Measurements from ENCODE around the gene NPIPA2. TPM values are rescaled to one million over a fixed set of nuclear protein-coding genes. Genes with fewer than 3 reads are reported as not detected.
"Not testable (repeated sequence)": the region's sequence is repeated elsewhere in the genome, so short reads cannot be mapped to it uniquely, and the experiment has no call there.

Gene NPIPA2
- total RNA-seq: 1 to 10 TPM; 1.7 to 2.7 TPM
- 1 to 10 TPM in 1 of 2 donors, under 1 TPM in 1; 0.68 to 3.0 TPM for polyA plus RNA-seq
- long read RNA-seq, donor 1: 0 reads
- long read RNA-seq, donor 2: 0 reads
- long read RNA-seq, donor 3: 0 reads
- long read RNA-seq, donor 4: 0 reads
- long read RNA-seq, donor 5: 0 reads

DNA sequence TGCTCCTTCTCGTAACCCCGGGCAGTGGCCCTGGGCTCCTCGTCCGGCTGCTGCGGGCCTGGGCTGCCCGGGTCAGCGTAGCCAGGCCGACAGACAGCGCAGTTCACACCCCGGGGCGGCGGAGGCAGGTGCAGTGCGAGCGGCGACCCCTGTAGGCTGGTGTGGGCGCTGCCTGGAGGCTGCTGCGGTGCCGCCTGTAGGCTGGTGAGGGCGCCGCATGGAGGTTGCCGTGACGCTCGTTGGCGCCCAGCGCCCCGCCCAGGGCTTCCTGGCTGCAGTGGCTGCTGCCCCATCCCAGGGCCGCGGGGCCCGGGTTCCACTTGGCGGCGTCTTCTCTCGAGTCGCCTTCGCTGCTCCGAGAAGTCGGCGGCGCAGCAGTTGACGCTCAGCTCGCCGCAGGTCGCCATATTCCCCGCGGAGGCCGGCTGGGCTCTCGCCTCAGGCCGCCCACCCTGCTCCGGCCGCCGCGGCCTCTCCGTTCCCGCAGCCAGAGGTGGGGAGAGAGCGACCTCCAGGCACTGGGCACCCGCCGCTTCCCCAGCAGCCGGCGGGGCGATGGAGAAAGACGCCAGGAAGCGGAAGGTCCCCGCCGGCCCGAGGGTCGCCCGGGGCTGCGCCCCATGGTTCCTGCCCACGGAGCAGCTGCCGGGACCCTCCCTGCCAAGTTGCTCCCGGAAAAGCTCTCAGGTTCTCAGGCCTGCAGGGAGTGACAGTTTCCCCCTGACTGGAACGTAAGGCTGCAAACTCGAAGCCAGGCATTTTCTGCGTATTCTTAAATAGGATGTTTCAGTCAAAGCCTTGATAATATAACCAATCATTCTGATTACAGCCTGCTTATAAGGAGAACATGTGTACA, at the start of gene NPIPA2:
Gene NPIPA2, plus strand, starts transcription at position 261 of the 856 bp plus-strand sequence. CDS start 5,533 bp downstream, outside the sequence.
- DNase-seq; H3K36me3 ChIP-seq (ENCODE audit: control insufficient read depth in 4 of 4, insufficient read depth in 4 of 4, low read length in 4 of 4); H3K4me1 ChIP-seq (ENCODE audit: control insufficient read depth in 5 of 5, insufficient read depth in 5 of 5, low read length in 5 of 5); H3K27me3 ChIP-seq (ENCODE audit: control insufficient read depth in 3 of 3, insufficient read depth in 3 of 3, low read length in 2 of 3); H3K9ac ChIP-seq (ENCODE audit: insufficient read depth in 1 of 2, low read length in 2 of 2); H3K4me3 ChIP-seq; H3K27ac ChIP-seq (ENCODE audit: low read depth in 1 of 2, low read length in 1 of 2); H3K9me3 ChIP-seq (ENCODE audit: control insufficient read depth in 4 of 4, insufficient read depth in 3 of 4, low read length in 3 of 4): not testable (repeated sequence)
- peak; percentile 98 for ATAC-seq (ENCODE audit: insufficient read depth, low FRiP score)
- no CpG with 5 or more reads among the region's 73 CpGs for WGBS, 2 donors

DNA sequence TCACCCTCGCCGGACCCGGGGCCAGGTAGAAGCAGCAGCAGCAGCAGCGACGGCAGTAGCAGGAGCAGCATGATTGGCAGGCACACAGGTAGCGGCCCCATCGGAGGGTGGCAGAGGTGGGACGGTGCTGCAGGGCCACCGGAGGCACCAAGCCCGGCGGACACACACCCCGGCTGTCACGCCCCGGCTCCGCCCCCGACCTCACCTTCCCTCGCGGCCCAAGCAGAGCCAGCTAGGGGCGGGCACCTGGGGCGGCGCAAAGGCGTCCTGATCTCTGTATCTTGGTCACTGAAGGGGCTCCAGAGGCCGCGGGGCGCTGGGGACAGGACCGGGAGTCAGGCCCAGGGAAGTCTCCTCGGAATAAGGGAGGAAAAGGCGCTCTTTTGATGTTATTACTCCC, 48.2 kb upstream of the NPIPA2 start, which contains the start of gene PLA2G10:
Gene PLA2G10, minus strand, starts transcription at position 180 of the 400 bp plus-strand sequence. Its CDS starts 79 bp downstream, at position 101.
- not testable (repeated sequence) for H3K4me3 ChIP-seq; H3K4me1 ChIP-seq (ENCODE audit: control insufficient read depth in 5 of 5, insufficient read depth in 5 of 5, low read length in 5 of 5); ATAC-seq (ENCODE audit: insufficient read depth, low FRiP score); H3K27me3 ChIP-seq (ENCODE audit: control insufficient read depth in 3 of 3, insufficient read depth in 3 of 3, low read length in 2 of 3); H3K36me3 ChIP-seq (ENCODE audit: control insufficient read depth in 4 of 4, insufficient read depth in 4 of 4, low read length in 4 of 4); DNase-seq; H3K9me3 ChIP-seq (ENCODE audit: control insufficient read depth in 4 of 4, insufficient read depth in 3 of 4, low read length in 3 of 4); H3K27ac ChIP-seq (ENCODE audit: low read depth in 1 of 2, low read length in 1 of 2); H3K9ac ChIP-seq (ENCODE audit: insufficient read depth in 1 of 2, low read length in 2 of 2)
- no CpG with 5 or more reads among the region's 28 CpGs for WGBS, 2 donors

DNA sequence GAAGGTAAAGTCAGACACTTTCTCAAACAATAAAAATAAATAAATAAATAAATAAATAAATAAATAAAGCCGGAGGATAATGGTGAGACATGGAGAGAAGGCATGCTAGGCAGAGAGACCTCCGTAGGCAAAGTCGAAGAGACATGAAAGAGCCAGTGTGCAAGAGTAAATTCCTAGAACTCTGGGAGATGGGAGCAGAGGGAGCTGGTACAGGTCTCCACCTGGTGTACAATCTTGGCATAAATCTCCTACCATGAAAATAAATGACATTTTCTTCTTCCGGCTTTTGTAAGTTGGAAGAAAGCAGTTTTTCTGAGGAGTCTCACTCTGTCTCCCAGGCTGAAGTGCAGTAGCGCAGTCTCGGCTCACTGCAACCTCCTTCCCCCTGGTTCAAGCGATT, 40.5 kb upstream of the NPIPA2 start:
- DNase-seq; ATAC-seq (ENCODE audit: insufficient read depth, low FRiP score); H3K36me3 ChIP-seq (ENCODE audit: control insufficient read depth in 4 of 4, insufficient read depth in 4 of 4, low read length in 4 of 4); H3K4me3 ChIP-seq; H3K27me3 ChIP-seq (ENCODE audit: control insufficient read depth in 3 of 3, insufficient read depth in 3 of 3, low read length in 2 of 3); H3K4me1 ChIP-seq (ENCODE audit: control insufficient read depth in 5 of 5, insufficient read depth in 5 of 5, low read length in 5 of 5); H3K9ac ChIP-seq (ENCODE audit: insufficient read depth in 1 of 2, low read length in 2 of 2); H3K9me3 ChIP-seq (ENCODE audit: control insufficient read depth in 4 of 4, insufficient read depth in 3 of 4, low read length in 3 of 4); H3K27ac ChIP-seq (ENCODE audit: low read depth in 1 of 2, low read length in 1 of 2): not testable (repeated sequence)
- WGBS, 2 donors: 45 to 71% methylated on average over 2 of the region's 7 CpGs

DNA sequence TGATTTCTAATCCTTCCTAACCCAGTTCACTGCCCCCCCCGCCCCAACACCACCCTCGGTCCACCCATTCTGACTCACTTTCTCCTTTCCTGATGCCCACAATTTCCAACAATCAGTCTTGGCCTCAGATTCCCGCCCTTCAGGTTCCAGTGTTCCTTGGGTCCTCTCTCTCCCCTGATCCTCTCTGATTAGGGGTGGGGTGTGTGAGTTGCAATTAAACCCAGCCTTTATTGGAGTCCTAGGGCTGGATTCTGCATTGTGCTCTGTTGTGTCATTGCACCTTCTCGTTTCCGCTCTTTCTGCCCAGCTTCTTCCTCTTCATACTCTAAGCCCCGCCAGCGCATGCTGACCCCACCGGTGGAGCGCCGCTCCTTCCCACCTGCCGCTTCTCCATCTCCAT, 39.7 kb upstream of the NPIPA2 start:
- WGBS, 2 donors: no CpG with 5 or more reads among the region's 11 CpGs
- not testable (repeated sequence) for H3K4me3 ChIP-seq; H3K4me1 ChIP-seq (ENCODE audit: control insufficient read depth in 5 of 5, insufficient read depth in 5 of 5, low read length in 5 of 5); H3K9me3 ChIP-seq (ENCODE audit: control insufficient read depth in 4 of 4, insufficient read depth in 3 of 4, low read length in 3 of 4); H3K36me3 ChIP-seq (ENCODE audit: control insufficient read depth in 4 of 4, insufficient read depth in 4 of 4, low read length in 4 of 4); DNase-seq; ATAC-seq (ENCODE audit: insufficient read depth, low FRiP score); H3K27me3 ChIP-seq (ENCODE audit: control insufficient read depth in 3 of 3, insufficient read depth in 3 of 3, low read length in 2 of 3); H3K9ac ChIP-seq (ENCODE audit: insufficient read depth in 1 of 2, low read length in 2 of 2); H3K27ac ChIP-seq (ENCODE audit: low read depth in 1 of 2, low read length in 1 of 2)

DNA sequence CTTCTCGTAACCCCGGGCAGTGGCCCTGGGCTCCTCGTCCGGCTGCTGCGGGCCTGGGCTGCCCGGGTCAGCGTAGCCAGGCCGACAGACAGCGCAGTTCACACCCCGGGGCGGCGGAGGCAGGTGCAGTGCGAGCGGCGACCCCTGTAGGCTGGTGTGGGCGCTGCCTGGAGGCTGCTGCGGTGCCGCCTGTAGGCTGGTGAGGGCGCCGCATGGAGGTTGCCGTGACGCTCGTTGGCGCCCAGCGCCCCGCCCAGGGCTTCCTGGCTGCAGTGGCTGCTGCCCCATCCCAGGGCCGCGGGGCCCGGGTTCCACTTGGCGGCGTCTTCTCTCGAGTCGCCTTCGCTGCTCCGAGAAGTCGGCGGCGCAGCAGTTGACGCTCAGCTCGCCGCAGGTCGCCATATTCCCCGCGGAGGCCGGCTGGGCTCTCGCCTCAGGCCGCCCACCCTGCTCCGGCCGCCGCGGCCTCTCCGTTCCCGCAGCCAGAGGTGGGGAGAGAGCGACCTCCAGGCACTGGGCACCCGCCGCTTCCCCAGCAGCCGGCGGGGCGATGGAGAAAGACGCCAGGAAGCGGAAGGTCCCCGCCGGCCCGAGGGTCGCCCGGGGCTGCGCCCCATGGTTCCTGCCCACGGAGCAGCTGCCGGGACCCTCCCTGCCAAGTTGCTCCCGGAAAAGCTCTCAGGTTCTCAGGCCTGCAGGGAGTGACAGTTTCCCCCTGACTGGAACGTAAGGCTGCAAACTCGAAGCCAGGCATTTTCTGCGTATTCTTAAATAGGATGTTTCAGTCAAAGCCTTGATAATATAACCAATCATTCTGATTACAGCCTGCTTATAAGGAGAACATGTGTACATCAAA, 38.9 kb upstream of the NPIPA2 start, which contains the start of gene NPIPA3:
Gene NPIPA3, plus strand, starts transcription at position 256 of the 856 bp plus-strand sequence. CDS start 5,533 bp downstream, outside the sequence.
- DNase-seq; H3K9me3 ChIP-seq (ENCODE audit: control insufficient read depth in 4 of 4, insufficient read depth in 3 of 4, low read length in 3 of 4); H3K27ac ChIP-seq (ENCODE audit: low read depth in 1 of 2, low read length in 1 of 2); H3K4me3 ChIP-seq; H3K4me1 ChIP-seq (ENCODE audit: control insufficient read depth in 5 of 5, insufficient read depth in 5 of 5, low read length in 5 of 5); H3K36me3 ChIP-seq (ENCODE audit: control insufficient read depth in 4 of 4, insufficient read depth in 4 of 4, low read length in 4 of 4); H3K9ac ChIP-seq (ENCODE audit: insufficient read depth in 1 of 2, low read length in 2 of 2); H3K27me3 ChIP-seq (ENCODE audit: control insufficient read depth in 3 of 3, insufficient read depth in 3 of 3, low read length in 2 of 3): not testable (repeated sequence)
- no CpG with 5 or more reads among the region's 73 CpGs for WGBS, 2 donors
- peak; percentile 99 for ATAC-seq (ENCODE audit: insufficient read depth, low FRiP score)

DNA sequence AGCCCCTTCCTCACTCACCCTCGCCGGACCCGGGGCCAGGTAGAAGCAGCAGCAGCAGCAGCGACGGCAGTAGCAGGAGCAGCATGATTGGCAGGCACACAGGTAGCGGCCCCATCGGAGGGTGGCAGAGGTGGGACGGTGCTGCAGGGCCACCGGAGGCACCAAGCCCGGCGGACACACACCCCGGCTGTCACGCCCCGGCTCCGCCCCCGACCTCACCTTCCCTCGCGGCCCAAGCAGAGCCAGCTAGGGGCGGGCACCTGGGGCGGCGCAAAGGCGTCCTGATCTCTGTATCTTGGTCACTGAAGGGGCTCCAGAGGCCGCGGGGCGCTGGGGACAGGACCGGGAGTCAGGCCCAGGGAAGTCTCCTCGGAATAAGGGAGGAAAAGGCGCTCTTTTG, 9.1 kb upstream of the NPIPA2 start:
- H3K4me3 ChIP-seq; H3K9me3 ChIP-seq (ENCODE audit: control insufficient read depth in 4 of 4, insufficient read depth in 3 of 4, low read length in 3 of 4); H3K36me3 ChIP-seq (ENCODE audit: control insufficient read depth in 4 of 4, insufficient read depth in 4 of 4, low read length in 4 of 4); H3K27ac ChIP-seq (ENCODE audit: low read depth in 1 of 2, low read length in 1 of 2); H3K27me3 ChIP-seq (ENCODE audit: control insufficient read depth in 3 of 3, insufficient read depth in 3 of 3, low read length in 2 of 3); H3K4me1 ChIP-seq (ENCODE audit: control insufficient read depth in 5 of 5, insufficient read depth in 5 of 5, low read length in 5 of 5); H3K9ac ChIP-seq (ENCODE audit: insufficient read depth in 1 of 2, low read length in 2 of 2); DNase-seq: not testable (repeated sequence)
- WGBS, 2 donors: no CpG with 5 or more reads among the region's 28 CpGs
- ATAC-seq (ENCODE audit: insufficient read depth, low FRiP score): peak; percentile 53

DNA sequence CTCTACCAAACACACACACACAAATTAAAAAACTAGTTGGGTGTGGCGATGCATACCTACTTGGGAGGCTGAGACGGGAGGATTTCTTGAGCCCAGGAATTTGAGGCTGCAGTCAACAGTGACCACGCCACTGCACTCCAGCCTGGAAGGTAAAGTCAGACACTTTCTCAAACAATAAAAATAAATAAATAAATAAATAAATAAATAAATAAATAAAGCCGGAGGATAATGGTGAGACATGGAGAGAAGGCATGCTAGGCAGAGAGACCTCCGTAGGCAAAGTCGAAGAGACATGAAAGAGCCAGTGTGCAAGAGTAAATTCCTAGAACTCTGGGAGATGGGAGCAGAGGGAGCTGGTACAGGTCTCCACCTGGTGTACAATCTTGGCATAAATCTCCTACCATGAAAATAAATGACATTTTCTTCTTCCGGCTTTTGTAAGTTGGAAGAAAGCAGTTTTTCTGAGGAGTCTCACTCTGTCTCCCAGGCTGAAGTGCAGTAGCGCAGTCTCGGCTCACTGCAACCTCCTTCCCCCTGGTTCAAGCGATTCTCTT, 1.4 kb upstream of the NPIPA2 start:
- H3K4me3 ChIP-seq; H3K4me1 ChIP-seq (ENCODE audit: control insufficient read depth in 5 of 5, insufficient read depth in 5 of 5, low read length in 5 of 5); H3K36me3 ChIP-seq (ENCODE audit: control insufficient read depth in 4 of 4, insufficient read depth in 4 of 4, low read length in 4 of 4); H3K27ac ChIP-seq (ENCODE audit: low read depth in 1 of 2, low read length in 1 of 2); ATAC-seq (ENCODE audit: insufficient read depth, low FRiP score); H3K9ac ChIP-seq (ENCODE audit: insufficient read depth in 1 of 2, low read length in 2 of 2); H3K27me3 ChIP-seq (ENCODE audit: control insufficient read depth in 3 of 3, insufficient read depth in 3 of 3, low read length in 2 of 3); DNase-seq; H3K9me3 ChIP-seq (ENCODE audit: control insufficient read depth in 4 of 4, insufficient read depth in 3 of 4, low read length in 3 of 4): not testable (repeated sequence)
- WGBS, 2 donors: 66% methylated on average over 2 of the region's 10 CpGs; no CpG with 5 or more reads in 1 of the 2 donors
